Stimulated activated effector memory CD8-positive, alpha-beta T cell treated with anti-CD3 and anti-CD28 coated beads, Interleukin-12 subunit alpha, Interleukin-12 subunit beta, amount 100 ng/mL, for 72 hours (primary cell): ENCODE data around the gene MTHFD2L.
"Not testable (repeated sequence)": the region's sequence is repeated elsewhere in the genome, so short reads cannot be mapped to it uniquely, and the experiment has no call there.

Experiments
- ATAC-seq: fragments of 150-1000 bp; cut with Tn5 transposase; 2 replicates; pipeline ENCODE4 v1.10.0; 2021
- DNase-seq, 2 donors: peaks; one replicate each; pipeline ENCODE4 v3.0.0; 2021 to 2022; ENCODE audit warnings: low spot score in 2 of 2
- H3K27ac Mint-ChIP-seq: one replicate; pipeline ENCODE4 v1.8.0; 2022; ENCODE audit warnings: mild to moderate bottlenecking, mixed read lengths
- H3K36me3 Mint-ChIP-seq: one replicate; pipeline ENCODE4 v1.8.0; 2022; ENCODE audit warnings: mild to moderate bottlenecking, mixed read lengths
- H3K4me1 Mint-ChIP-seq: one replicate; pipeline ENCODE4 v1.8.0; 2022; ENCODE audit warnings: mixed read lengths
- H3K4me3 Mint-ChIP-seq: one replicate; pipeline ENCODE4 v1.8.0; 2022; ENCODE audit warnings: mild to moderate bottlenecking, mixed read lengths
- H3K9me3 Mint-ChIP-seq: one replicate; pipeline ENCODE4 v1.8.0; 2022; ENCODE audit warnings: mixed read lengths

MTHFD2L gene

DNA sequence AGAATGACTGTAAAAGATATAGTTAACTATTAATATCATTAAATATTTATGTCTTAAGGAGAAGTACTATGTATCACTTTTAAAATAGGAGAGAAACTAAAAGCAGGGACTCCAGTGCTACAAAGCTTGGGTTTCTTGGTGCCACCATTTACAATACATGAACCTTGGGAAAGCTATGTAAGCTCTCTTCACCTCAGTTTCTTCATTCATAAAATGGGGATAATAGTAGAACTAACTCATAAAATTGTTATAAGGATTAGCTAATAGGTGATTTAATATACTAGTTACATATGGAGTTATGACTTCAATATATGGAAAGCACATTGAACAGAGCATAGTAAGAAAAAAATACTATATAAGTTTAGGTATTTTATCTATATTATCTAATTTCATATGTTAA is 174.0 kb downstream of the MTHFD2L start:
- Mint-ChIP-seq H3K36me3 (no peaks in the 10 kb centered on the region), H3K4me3 (no peak overlapping the region), H3K4me1 (no peaks in the 10 kb centered on the region), H3K27ac (no peak overlapping the region), H3K9me3 (peaks cover 2% of the 10 kb centered on the region)
- DNase-seq: no peak
- no peak for ATAC-seq

GRCh38 chr4:74334636-74335035 is 176.7 kb downstream of the MTHFD2L start:
- ATAC-seq: no peak
- H3K36me3 Mint-ChIP-seq: no peaks in the 10 kb centered on the region
- no peak overlapping the region for H3K4me3 Mint-ChIP-seq
- no peak for DNase-seq
- H3K4me1 Mint-ChIP-seq: no peaks in the 10 kb centered on the region
- no peak overlapping the region for H3K27ac Mint-ChIP-seq
- H3K9me3 Mint-ChIP-seq: no peaks in the 10 kb centered on the region

- H3K36me3 Mint-ChIP-seq: no peaks in the 10 kb centered on the region
- DNase-seq (no peak), ATAC-seq (no peak)
- no peaks in the 10 kb centered on the region for H3K4me1 Mint-ChIP-seq
- no peaks in the 10 kb centered on the region for H3K9me3 Mint-ChIP-seq
- no peak overlapping the region for H3K4me3 Mint-ChIP-seq
- H3K27ac Mint-ChIP-seq: no peak overlapping the region
Observed at GRCh38 chr4:74335341-74336021, 177.6 kb downstream of the MTHFD2L start.

DNA sequence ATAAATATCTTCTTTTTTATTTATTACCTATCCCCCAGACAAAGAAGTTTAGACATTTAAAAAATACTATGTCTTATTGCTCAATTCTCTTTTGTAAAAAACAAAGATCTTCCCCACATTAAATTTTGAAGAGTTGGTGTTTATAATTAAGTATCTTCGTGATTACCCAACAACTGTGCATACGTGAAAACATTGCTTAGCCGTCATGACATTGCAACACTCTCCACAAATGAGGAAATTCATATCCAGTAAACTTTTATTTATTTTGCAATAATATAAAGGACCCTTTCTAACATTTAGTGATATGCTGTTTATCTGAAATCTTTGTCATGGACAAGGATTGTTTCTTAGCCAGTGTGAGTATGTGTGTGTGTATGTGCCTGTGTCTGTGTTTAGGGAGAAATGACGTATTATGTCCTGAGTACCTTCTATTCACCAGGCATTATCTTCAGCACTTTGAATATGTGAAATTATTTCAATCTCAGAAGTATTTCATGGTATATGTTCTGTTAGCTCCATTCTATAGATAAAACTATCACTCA is 180.9 kb downstream of the MTHFD2L start:
- DNase-seq (no peak), ATAC-seq (no peak)
- H3K36me3 Mint-ChIP-seq: no peaks in the 10 kb centered on the region
- H3K4me3 Mint-ChIP-seq: no peak overlapping the region
- no peaks in the 10 kb centered on the region for H3K4me1 Mint-ChIP-seq
- H3K9me3 Mint-ChIP-seq: peaks cover 3% of the 10 kb centered on the region
- H3K27ac Mint-ChIP-seq: no peak overlapping the region

- no peak for ATAC-seq
- Mint-ChIP-seq H3K4me1 (no peaks in the 10 kb centered on the region), H3K27ac (no peak overlapping the region), H3K36me3 (no peaks in the 10 kb centered on the region), H3K9me3 (peaks cover 3% of the 10 kb centered on the region), H3K4me3 (no peak overlapping the region)
- DNase-seq: no peak
Observed at GRCh38 chr4:74339501-74339900, 181.6 kb downstream of the MTHFD2L start.

DNA sequence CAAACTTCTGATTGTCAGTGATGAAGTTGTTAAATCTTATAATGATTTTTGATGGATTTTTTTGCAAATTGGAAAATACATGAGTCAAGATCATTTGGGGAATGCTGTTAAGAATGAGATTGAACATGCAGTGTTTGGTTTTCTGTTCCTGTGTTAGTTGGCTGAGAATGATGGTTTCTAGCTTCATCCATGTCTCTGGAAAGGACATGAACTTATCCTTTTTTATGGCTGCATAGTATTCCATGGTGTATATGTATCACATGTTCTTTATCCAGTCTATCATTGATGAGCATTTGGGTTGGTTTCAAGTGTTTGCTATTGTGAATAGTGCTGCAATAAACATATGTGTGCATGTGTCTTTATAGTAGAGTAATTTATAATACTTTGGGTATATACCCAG is 182.5 kb downstream of the MTHFD2L start:
- not testable (repeated sequence) for H3K9me3 Mint-ChIP-seq, ATAC-seq

GRCh38 chr4:74344031-74344430 is 186.1 kb downstream of the MTHFD2L start:
- Mint-ChIP-seq H3K9me3 (peaks cover 3% of the 10 kb centered on the region), H3K4me3 (no peak overlapping the region), H3K27ac (no peak overlapping the region), H3K4me1 (no peaks in the 10 kb centered on the region), H3K36me3 (no peaks in the 10 kb centered on the region)
- ATAC-seq: no peak
- no peak for DNase-seq

More for the DNA sequence above, 182.5 kb downstream of the MTHFD2L start:
- DNase-seq, H3K4me1 Mint-ChIP-seq, H3K4me3 Mint-ChIP-seq, H3K36me3 Mint-ChIP-seq, H3K27ac Mint-ChIP-seq: not testable (repeated sequence)
